ENCODE results near the gene NPAS4. TPM values are rescaled to one million over a fixed set of nuclear protein-coding genes. Genes with fewer than 3 reads are reported as not detected.

NPAS4 gene
- polyA plus RNA-seq, 1 experiment = 0.14 TPM

DNA sequence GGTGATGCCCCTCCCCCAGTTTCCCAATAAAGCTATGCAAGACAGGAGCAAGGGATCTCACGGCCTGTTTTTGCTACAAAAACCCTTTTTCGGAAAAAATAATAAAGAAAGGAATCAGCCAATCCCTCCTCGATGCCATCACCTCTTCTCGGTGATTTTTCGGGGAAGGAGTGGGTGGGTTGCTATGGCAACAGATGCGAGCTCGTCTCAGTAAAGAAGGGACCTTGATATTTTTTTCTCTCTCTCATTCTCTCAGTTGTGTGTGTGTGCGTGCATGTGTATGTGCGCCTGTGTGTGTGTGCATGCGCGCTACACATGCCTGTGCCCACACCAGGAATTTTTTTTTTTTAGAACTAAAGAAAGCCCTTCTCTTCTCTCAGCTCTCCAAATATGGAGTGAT is 3.8 kb upstream of the NPAS4 start:
- TF ChIP-seq, protein P1, sequence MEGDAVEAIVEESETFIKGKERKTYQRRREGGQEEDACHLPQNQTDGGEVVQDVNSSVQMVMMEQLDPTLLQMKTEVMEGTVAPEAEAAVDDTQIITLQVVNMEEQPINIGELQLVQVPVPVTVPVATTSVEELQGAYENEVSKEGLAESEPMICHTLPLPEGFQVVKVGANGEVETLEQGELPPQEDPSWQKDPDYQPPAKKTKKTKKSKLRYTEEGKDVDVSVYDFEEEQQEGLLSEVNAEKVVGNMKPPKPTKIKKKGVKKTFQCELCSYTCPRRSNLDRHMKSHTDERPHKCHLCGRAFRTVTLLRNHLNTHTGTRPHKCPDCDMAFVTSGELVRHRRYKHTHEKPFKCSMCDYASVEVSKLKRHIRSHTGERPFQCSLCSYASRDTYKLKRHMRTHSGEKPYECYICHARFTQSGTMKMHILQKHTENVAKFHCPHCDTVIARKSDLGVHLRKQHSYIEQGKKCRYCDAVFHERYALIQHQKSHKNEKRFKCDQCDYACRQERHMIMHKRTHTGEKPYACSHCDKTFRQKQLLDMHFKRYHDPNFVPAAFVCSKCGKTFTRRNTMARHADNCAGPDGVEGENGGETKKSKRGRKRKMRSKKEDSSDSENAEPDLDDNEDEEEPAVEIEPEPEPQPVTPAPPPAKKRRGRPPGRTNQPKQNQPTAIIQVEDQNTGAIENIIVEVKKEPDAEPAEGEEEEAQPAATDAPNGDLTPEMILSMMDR (IDR thresholded peaks at IDR 0.05; ENCODE audit: low read depth, low read length) = no peak
- DNase-seq (ENCODE audit: low read depth, low spot score) = no peak
- ChIA-PET POLR2A (no interaction called here), CTCF (interaction anchor here (0.9 to 2.7 kb wide), 5 partner anchors 8 to 104 kb away, joined by 3 to 16 read pairs (median 6); no protein-coding TSS in a partner anchor)
- no peak overlapping the region for H3K27ac ChIP-seq (ENCODE audit: low read depth, low read length)
- H3K4me3 ChIP-seq (ENCODE audit: low read depth, low read length) = no peak overlapping the region
- peaks cover 13% of the 10 kb centered on the region; the same call in 1 of the 2 replicates for H3K9me3 ChIP-seq (ENCODE audit: control insufficient read depth, insufficient read depth, low read length)
- peaks cover 20% of the 10 kb centered on the region for H3K27me3 ChIP-seq (ENCODE audit: control insufficient read depth, insufficient read depth, low read length)

DNA sequence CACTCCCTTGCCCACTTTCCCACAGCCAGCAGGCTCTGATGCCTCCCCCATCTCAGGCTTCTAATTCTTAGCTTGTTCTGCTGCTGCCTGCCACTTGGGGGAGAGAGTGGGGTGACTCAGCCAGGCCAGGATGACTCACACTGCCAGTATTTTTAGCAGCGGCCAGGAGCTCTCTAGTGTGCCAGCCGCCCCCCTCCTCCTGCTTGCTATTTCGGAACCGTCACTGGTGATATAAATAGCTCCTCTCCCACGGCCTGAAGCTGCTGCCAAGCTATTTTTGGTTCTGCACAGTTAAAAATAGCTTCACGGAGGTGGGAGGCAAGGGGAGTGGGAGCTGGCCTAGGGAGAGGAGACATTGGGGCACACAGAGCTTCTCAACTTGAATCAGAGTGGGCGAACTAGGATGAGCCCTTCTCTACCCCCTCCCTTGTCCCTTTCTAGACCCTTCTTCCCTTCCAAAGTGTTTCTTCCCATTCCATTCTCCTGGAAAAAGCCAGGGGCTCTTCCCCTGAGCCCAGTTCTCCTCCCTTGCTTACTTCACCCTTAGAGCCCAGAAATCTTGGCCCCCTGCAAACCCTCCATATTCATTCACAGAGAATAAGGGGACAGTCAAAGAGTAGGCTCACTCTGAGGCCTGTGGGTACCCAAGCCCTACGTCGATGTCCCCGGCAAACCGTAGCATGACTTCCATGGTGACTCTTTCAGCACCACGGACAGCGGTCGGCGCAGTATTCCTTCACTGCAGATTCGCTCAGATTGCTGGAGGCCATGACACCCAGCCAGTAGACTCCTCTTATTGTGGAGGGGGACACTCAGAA is 2.5 kb upstream of the NPAS4 start:
- no peak overlapping the region for H3K4me3 ChIP-seq (ENCODE audit: low read depth, low read length)
- no peak overlapping the region for H3K27ac ChIP-seq (ENCODE audit: low read depth, low read length)

DNA sequence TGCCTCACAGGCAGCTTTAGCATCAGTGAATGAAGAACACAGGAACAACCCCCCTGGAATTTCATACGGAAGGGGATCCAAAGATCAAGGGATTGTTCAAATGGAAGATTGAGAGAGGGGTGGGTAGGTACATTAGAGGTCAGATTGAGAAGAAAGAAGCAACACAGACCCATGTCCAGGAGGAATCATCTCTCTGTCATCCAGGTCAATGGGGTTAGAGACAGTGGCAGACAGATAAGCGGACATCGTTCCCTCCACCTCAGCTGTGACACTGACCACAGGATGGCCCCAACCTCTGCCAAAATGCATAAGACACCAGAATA is 1.9 kb upstream of the NPAS4 start:
- ChIA-PET CTCF (interaction anchor here (1.0 to 3.0 kb wide), 3 partner anchors 10 to 33 kb away, joined by 4 to 25 read pairs (median 16); no protein-coding TSS in a partner anchor), POLR2A (interaction anchor here (1.2 to 1.7 kb wide), 2 partner anchors 10 to 20 kb away, joined by 5 to 8 read pairs; partner anchors contain the start of gene MRPL11)
- H3K27me3 ChIP-seq (ENCODE audit: control insufficient read depth, insufficient read depth, low read length) = peaks cover 20% of the 10 kb centered on the region
- no peak overlapping the region for H3K27ac ChIP-seq (ENCODE audit: low read depth, low read length)
- TF ChIP-seq, protein P1 (IDR thresholded peaks at IDR 0.05; ENCODE audit: low read depth, low read length) = no peak
- DNase-seq (ENCODE audit: low read depth, low spot score) = no peak
- no peak overlapping the region for H3K4me3 ChIP-seq (ENCODE audit: low read depth, low read length)
- H3K9me3 ChIP-seq (ENCODE audit: control insufficient read depth, insufficient read depth, low read length) = peaks cover 13% of the 10 kb centered on the region; the same call in 1 of the 2 replicates

More for the DNA sequence above, 2.5 kb upstream of the NPAS4 start:
- CTCF ChIA-PET = interaction anchor here (0.6 to 3.0 kb wide), 9 partner anchors 9 to 276 kb away, joined by 3 to 25 read pairs (median 4); partner anchors contain the start of gene PELI3
- peaks cover 13% of the 10 kb centered on the region; the same call in 1 of the 2 replicates for H3K9me3 ChIP-seq (ENCODE audit: control insufficient read depth, insufficient read depth, low read length)
- POLR2A ChIA-PET = interaction anchor here (0.6 to 1.7 kb wide), 7 partner anchors 9 to 260 kb away, joined by 3 to 8 read pairs (median 4); partner anchors contain the start of genes MRPL11, YIF1A and ZDHHC24
- TF ChIP-seq, protein P1 (IDR thresholded peaks at IDR 0.05; ENCODE audit: low read depth, low read length) = peak; percentile 67
- peak; percentile 91 for DNase-seq (ENCODE audit: low read depth, low spot score)
- H3K27me3 ChIP-seq (ENCODE audit: control insufficient read depth, insufficient read depth, low read length) = peaks cover 20% of the 10 kb centered on the region

DNA sequence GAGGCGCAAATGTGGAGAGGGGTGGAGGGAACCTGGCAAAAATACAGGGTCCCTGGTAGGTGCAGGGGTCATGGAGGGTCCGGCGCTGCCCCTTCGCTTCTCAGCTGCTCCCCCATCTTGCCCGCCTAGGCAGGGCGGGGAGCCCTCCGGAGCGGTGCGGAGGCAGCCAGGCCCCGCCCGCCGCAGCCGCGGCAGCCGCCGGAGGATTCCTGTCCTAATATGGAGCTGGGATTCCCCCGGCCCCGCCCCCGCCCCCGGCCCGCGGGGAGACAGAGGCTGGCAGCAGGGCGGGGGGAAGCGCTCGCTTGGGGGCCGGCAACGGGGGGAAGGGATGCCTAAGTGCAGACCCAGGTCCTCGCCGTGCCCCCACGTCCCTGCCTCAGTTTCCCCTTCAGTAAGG is 1.0 kb upstream of the NPAS4 start:
- CTCF ChIA-PET = interaction anchor here (0.6 to 3.0 kb wide), 4 partner anchors 11 to 254 kb away, joined by 3 to 25 read pairs (median 4); partner anchors contain the start of gene MRPL11
- Histone ChIP-seq H3K27me3 (ENCODE audit: control insufficient read depth, insufficient read depth, low read length) (peaks cover 20% of the 10 kb centered on the region), H3K9me3 (ENCODE audit: control insufficient read depth, insufficient read depth, low read length) (peaks cover 13% of the 10 kb centered on the region; the same call in 1 of the 2 replicates), H3K27ac (ENCODE audit: low read depth, low read length) (no peak overlapping the region), H3K4me3 (ENCODE audit: low read depth, low read length) (no peak overlapping the region)
- DNase-seq (ENCODE audit: low read depth, low spot score) = no peak
- TF ChIP-seq, protein P1 (IDR thresholded peaks at IDR 0.05; ENCODE audit: low read depth, low read length) = no peak
- POLR2A ChIA-PET = no interaction called here

Data from AG04450 (cell line).